Measurements from ENCODE around the gene MAP1LC3B2.
A peak's percentile ranks its signal among the peaks of the same experiment; 100 is the strongest.

Gene MAP1LC3B2

GRCh38 chr12:116537101-116537904 is 21.9 kb upstream of the MAP1LC3B2 start:
- no peak overlapping the region; the same call in none of the 2 replicates for H3K4me3 ChIP-seq (ENCODE audit: low read depth, low read length)
- no peak for DNase-seq (ENCODE audit: low read depth)
- TF ChIP-seq, protein P1, sequence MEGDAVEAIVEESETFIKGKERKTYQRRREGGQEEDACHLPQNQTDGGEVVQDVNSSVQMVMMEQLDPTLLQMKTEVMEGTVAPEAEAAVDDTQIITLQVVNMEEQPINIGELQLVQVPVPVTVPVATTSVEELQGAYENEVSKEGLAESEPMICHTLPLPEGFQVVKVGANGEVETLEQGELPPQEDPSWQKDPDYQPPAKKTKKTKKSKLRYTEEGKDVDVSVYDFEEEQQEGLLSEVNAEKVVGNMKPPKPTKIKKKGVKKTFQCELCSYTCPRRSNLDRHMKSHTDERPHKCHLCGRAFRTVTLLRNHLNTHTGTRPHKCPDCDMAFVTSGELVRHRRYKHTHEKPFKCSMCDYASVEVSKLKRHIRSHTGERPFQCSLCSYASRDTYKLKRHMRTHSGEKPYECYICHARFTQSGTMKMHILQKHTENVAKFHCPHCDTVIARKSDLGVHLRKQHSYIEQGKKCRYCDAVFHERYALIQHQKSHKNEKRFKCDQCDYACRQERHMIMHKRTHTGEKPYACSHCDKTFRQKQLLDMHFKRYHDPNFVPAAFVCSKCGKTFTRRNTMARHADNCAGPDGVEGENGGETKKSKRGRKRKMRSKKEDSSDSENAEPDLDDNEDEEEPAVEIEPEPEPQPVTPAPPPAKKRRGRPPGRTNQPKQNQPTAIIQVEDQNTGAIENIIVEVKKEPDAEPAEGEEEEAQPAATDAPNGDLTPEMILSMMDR (IDR thresholded peaks at IDR 0.05; ENCODE audit: low read depth, low read length, missing control alignments): no peak

DNA sequence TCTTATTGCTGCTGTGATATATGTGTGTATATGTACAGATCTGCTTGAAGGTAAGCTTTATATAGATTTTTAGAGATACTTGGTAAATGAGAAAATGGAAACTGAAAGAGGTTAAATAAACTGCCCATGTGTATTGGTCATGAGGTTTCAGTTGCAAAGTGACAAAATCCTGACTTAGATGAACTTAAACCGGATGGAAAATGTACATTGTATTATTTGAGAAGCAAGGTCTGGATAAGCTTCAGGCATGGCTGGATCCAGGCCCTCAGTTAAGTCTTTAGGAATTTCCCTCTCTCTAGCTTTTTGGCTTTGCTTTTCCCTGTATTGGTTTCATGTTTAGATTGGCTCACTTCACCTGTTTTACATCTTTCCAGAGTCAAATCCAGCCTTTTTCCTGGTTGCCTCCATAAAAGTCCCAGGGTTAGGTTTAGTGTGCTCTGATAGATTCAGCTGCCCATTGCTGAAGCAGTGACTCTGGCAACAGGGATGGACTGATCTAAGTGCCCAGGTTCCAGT is 21.0 kb upstream of the MAP1LC3B2 start:
- no peak overlapping the region for H3K4me3 ChIP-seq (ENCODE audit: low read depth, low read length)
- TF ChIP-seq, protein P1 (IDR thresholded peaks at IDR 0.05; ENCODE audit: low read depth, low read length, missing control alignments): no peak

GRCh38 chr12:116538682-116539305 is 20.4 kb upstream of the MAP1LC3B2 start:
- no peak overlapping the region for H3K4me3 ChIP-seq (ENCODE audit: low read depth, low read length)
- TF ChIP-seq, protein P1 (IDR thresholded peaks at IDR 0.05; ENCODE audit: low read depth, low read length, missing control alignments): no peak
- no peak for DNase-seq (ENCODE audit: low read depth)

More for the DNA sequence above, 21.0 kb upstream of the MAP1LC3B2 start:
- DNase-seq (ENCODE audit: low read depth): peak; percentile 61

DNA sequence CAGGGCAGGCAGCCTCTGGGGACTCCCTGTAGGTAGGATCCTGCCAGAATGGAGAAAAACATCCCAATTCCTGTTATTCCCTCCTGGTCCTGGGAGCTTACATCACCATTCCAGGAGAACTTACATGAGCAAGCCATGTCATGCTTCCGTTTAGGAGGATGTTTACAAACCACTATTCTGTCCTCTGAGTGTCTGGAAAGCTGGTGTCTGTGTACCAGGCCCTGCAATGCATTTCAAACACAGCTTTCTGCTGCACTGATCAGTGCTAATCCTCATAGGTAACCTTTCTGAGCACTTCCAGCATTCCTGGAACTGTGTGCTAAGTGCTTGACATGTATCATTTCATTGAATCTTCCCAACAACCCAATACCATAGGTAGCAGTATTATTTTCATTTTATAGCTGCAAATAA is 19.8 kb upstream of the MAP1LC3B2 start:
- DNase-seq (ENCODE audit: low read depth): no peak
- no peak overlapping the region for H3K4me3 ChIP-seq (ENCODE audit: low read depth, low read length)
- TF ChIP-seq, protein P1 (IDR thresholded peaks at IDR 0.05; ENCODE audit: low read depth, low read length, missing control alignments): no peak

DNA sequence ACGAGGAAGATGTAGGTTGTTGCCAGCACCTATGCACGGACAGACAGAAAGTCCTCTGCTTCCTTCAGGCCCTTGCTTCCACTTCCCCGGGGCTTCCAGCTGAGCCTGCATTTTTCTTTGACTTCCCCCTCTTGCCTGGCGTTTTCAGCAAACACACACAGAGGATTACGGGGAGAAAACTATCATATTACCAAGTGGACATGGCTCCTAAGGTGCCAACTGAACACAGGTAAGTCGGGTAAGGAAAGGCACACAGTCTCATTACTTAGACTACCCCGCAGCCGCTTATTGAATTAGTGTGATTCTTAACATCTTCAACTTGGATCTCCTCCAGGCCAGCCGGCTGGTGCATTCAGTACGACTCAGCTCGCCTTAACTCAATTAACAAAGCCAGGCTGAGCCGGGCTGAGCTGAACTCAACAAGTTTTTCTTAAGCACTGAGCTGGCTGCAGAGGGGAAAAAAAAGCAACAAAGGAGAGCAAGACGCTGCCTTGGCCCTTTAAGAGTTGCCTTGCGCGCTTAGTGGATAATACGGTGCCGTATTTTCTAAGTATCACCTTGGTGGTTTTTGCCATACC is 19.2 kb upstream of the MAP1LC3B2 start:
- TF ChIP-seq, protein P1 (IDR thresholded peaks at IDR 0.05; ENCODE audit: low read depth, low read length, missing control alignments): no peak
- DNase-seq (ENCODE audit: low read depth): no peak
- H3K4me3 ChIP-seq (ENCODE audit: low read depth, low read length): no peak overlapping the region

DNA sequence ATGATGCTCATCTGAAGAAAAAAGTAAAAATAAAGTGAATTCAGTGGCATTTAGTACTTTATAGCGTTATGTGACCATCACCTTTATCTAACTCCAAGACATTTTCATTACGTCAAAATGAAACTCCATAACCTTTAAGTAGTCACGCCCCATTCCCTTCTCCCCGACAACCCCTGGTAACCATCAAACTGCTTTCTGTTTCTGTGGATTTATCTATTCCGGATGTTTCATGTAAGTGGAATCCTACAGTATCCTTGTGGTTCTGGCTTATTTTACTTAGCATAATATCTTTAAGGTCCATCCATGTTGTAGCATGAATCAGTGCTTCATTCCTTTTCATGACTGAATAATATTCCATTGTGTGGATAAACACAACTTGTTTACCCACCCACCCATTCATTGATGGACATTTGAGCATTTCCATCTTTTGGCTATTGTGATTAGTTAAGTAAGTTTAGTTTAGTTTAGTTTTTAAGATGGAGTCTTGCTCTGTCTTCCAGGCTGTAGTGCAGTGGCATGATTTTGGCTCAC is 18.5 kb upstream of the MAP1LC3B2 start:
- no peak for DNase-seq (ENCODE audit: low read depth)
- H3K4me3 ChIP-seq (ENCODE audit: low read depth, low read length): no peak overlapping the region
- TF ChIP-seq, protein P1 (IDR thresholded peaks at IDR 0.05; ENCODE audit: low read depth, low read length, missing control alignments): no peak
